Germinal center (tissue), 1 donor: ENCODE data around the gene DTX3.
A peak's percentile ranks its signal among the peaks of the same experiment; 100 is the strongest.

Experiments
- DNase-seq: peaks from one replicate; pipeline ENCODE4 v3.0.0; 2012; ENCODE audit warnings: mixed read lengths, low spot score

Gene DTX3

DNA sequence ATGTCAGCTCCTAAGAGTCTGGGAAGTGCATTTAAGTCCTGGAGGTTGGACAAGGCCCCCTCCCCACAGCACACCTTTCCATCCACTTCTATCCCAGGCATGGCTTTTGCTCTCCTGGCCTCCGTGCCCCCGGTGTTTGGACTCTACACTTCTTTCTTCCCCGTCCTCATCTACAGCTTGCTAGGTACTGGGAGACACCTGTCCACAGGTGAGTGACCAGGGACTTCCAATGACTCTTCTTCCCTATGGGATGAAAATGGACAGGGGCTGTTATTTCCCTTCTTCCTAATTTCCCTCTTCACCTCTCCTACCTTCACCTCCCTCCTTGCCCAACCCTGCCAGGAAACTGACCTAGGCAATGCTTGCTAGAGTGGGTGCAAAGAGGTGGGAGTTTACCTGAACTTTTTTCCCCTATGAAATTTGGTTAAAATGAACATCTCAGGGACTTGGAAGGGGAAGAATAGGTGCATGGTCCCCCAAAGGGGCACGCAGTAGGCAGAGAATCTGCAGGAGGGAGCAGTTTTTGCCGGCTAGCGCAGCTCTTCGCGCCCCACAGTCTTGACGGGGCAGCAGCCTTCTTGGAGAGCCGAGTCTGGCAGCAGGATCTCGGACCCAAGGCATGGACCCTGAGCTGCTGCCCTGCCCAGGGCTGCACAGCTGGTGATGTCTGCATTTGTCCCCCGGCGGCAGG, 15.8 kb downstream of the DTX3 start:
- no peak for DNase-seq

DNA sequence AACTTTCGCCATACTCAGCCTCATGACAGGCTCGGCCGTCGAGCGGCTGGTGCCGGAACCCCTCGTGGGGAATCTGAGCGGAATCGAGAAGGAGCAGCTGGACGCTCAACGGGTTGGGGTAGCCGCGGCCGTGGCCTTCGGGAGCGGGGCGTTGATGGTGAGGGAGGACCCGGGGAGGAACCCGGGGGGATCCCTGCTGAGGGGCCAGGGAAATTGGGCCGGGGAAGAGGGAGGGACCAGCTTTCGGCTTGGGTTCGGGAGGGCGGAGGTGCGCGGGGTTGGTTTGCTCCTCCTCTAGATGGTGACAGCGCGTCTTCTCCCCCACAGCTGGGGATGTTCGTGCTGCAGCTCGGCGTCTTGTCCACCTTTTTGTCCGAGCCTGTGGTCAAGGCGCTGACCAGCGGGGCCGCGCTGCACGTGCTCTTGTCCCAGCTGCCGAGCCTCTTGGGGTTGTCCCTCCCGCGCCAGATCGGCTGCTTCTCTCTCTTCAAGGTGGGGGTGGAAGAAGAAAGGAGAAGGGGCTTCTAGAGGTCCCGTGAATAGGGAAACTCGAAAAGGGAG, 16.4 kb downstream of the DTX3 start:
- DNase-seq, result no peak

DNA sequence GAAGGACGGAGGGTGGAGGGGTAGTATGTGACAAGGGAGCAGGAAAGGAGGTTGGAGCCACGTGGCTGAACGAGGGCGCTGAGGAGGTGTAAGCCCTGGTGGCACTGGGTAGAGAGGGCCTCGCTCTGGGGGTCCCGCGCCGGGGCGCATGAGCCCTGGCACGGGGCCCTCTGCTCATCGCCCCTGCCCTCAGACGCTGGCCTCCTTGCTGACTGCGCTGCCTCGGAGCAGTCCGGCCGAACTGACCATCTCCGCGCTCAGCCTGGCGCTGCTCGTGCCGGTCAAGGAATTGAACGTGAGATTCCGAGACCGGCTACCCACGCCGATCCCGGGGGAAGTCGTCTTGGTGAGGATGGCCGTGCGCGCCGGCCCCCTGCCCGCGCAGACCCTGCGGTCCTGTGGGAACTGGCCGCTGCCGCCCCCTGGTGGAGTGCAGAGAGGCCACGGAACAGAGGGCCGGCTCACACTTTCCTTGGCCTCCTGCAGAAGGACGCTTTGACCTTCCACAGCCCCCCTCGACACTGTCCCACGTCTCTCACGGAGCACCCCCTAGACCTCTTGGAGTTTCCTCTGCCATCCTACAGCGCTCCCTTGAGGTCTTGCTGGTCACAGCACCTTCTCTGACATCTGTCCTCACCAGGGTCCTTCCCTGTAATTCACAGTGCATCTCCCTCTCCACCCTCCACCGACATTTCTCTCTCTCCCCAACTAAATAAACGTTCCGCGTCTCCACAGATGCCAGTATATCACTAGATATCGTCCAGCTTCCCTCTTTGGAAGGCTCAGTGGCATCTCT, 17.1 kb downstream of the DTX3 start:
- peak; percentile 80 for DNase-seq

DNA sequence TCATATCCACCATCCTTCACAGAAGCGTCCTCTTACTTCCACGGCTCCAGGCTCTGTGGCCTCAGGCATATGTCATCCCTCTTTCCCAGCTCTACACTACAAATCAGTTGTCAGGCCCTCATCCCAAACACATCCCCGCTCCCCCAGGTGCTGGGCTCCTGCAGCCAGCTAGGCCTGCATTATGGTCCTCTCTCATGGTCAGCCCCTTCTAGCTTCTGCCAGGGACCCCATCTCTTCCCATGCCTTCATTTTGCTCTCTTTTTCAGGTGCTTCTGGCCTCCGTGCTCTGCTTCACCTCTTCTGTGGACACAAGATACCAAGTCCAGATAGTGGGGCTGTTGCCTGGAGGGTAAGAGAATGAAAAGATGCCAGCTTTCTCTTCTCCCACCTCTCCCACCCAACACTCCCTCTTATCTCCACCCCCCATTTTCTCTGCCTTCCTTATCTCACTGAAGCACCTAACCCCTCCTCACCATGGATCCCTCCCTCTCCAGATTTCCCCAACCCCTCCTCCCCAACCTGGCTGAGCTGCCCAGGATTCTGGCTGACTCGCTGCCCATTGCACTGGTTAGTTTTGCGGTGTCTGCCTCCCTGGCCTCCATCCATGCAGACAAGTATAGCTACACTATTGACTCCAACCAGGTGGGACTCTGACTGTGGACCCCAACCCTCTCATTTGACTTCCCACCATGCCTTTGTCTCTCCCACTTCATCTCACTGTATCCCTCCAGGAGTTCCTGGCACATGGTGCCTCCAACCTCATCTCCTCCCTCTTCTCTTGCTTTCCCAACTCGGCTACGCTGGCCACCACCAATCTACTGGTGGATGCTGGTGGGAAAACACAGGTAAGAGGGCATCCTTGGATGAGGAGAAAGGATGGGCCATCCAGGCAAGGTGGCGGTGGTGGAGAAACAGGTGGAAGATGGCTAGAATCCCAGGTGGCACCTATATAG, 17.9 kb downstream of the DTX3 start:
- DNase-seq, result no peak

DNA sequence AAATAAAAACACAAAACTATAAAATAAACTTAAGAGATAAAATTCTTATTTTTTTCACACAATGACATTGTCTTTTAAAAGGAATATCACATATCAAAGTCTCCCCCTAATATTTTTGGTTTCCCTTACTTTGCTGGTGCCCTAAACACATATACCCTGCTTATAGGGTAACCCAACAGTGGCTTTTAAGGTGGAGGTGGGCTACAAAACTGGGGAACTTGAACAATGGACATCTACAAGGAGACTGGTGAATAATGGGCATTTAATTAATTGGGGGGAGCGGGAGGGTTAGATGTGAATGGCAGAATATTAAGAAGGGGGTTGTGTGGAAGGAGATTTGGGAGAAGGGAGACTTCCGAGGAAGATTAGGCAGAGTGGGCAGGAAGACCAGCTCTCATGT, 18.8 kb downstream of the DTX3 start:
- DNase-seq, result no peak

DNA sequence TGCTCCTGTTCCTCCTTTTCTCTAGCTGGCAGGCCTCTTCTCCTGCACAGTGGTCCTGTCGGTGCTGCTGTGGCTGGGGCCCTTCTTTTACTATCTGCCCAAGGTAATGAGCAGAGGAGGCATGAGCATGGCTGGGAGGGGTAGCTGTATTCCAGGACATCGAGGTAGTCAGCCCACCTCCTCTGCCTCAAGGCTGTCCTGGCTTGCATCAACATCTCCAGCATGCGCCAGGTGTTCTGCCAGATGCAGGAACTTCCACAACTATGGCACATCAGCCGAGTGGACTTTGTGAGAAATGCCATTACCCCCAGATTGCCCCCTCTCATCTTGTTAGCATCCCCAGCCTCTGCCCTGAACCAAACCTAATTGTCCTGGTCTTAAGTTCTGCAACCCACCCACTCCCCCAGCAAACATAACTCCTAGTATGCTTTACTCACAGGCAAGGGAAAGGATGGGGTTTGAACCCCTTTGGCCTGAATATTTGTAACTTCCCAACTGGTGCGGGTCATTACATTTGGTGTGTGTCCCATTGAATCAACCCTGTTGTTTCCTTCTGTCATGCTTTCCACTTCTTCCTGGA, 19.3 kb downstream of the DTX3 start:
- no peak for DNase-seq

DNA sequence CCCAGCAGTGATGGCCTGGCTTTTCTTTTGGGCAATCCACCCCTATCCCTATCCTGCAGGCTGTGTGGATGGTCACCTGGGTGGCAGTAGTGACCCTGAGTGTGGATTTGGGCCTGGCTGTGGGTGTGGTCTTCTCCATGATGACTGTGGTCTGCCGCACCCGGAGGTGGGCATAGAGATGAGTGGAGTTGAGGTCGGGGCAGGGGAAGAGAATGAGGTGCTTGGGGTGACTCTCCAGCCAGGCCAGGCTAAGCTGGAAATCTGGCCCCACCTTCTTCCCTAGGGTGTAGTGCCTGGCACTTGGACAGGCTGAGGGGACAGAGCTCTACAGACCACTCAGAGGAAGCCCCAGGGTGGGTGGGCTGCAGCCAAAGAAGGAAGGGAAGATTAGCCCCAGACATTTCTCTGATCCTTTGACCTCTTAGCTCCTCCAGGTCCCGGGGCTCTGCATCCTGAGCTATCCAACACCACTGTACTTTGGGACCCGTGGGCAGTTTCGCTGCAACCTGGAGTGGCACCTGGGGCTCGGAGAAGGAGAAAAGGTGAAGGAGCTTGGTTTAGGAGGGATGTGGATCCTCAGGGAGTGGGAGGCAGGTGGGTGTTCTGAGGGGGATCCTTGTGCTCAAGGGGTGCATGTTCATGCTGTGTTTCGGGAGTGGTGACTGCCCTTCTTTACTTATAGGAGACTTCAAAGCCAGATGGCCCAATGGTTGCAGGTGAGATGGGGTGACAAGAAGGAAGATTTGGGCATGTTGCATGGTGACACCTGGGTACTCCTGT, 20.0 kb downstream of the DTX3 start:
- DNase-seq, result no peak

DNA sequence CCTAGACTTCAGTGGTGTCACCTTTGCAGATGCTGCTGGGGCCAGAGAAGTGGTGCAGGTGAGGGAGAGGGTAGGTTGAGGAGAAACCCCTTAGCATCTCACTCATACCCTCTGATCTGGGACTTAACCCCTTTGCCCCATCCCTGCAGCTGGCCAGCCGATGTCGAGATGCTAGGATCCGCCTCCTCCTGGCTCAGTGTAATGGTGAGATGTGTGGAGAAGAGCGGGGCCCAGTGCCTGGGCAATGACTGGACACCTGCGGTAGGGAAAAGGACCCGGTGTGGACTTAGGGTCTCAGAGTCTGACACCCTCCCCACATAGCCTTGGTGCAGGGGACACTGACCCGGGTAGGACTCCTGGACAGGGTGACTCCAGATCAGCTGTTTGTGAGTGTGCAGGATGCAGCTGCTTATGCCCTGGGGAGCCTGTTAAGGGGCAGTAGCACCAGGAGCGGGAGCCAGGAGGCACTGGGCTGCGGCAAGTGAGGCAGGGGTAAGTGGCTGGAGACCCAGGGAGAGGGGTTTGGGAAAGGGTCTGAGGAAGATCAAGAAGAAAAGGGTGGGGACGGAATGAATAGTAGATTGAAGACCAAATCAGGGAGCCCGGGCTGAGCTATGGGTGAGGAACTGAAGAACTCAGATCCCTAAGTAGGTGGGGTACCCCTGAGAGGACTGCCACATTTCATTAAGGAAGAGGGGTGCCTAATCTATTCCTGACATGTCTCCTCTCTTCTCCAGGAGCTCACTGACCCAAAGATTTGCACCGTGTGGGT, 20.8 kb downstream of the DTX3 start:
- no peak for DNase-seq

DNA sequence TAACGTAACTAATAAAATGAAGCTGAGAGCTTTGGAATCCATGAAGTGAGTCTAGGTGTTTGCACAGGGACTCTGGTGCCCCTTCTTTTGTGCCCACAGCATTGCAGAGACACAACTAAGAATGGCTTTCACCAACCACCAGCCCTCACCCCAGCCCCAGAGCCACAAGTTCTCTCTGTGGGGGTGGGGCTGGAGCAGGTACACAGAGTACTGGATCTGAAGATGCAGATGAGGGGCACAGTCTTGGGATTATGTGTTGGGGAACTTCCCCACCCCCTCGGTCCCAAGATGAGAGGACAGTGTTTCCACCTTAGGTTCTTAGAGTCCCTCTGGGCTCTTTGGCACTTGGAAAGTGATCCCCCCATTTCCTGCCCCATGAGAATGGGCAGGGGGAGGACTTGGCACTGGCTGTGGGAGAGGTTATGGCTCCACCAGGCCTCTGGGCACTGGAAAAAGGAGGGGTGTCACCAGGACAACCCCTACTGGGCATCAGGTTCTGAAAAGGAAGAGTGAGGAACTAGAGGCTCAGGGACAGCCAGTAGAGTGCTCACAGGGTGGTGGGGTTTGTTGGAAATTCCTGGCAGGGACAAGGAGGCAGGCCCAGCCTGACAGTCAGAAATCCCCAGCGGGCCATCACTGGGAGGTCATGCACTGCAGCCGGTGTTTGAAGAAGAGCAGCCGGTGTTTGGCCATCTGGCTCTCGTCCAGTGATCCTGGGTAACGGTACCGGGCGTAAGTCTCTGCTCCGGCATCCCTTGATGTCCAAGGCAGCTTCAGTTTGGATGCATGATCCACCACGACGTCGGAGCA, 21.7 kb downstream of the DTX3 start:
- no peak for DNase-seq

DNA sequence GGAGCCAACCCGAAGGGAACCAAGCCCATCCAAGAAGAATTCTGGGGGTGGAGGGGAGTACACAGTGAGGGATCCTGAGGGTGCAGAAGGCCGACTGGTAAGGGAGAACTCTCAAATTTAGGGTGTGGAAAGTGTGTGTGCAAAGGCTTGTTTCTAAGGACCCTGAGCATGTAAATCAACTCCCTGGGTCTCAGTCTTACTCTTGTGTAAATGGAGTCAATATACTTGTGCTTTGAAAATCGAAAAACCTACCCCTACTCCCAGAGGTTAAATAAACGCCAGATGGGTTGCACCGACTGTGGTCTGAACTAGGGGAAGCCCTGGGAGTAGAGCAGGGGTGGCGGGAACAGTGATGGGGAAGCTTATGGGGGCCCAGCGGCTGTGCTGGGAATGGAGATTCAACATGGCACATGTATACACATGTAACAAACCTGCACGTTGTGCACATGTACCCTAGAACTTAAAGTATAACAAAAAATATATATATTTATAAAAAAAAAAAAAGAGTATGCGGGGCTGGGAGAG, 22.4 kb downstream of the DTX3 start:
- no peak for DNase-seq

DNA sequence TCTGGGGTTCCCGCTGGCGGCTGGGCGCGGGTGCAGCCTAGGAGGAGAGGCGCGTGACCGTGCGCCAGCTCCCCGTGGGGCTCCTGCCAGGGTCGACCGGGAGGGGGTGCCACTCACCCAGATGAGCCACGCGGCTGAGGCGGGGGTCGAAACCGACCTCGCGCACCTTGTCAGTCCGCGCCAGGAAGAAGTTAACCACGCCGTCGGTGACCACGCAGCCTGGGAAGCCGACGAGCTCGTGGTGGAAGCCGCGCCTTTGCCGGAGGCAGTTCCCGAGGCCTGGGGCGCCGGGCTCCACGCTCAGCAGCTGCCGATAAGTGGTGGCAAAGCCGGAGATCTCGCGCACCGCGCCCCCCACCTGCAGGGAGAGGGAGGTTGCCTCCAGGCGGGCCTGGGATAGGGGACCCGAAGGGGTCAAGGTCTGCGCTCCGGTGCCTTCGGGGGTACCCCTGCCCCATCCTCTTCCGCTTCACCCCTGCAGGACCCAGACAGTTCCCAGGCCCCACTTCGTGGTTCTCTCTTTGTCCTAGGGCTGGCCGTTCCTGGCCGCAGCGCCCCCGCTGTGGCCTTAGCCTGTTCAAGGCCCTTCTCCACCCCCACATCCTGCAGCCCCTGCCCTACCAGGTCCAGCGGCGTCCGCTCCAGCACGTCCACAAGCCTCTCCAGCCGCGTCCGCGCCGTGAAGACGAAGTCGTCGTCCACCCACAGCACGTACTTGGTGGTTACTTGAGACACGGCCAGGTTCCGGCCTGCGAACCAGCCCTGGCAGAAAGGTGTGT, 23.1 kb downstream of the DTX3 start:
- no peak for DNase-seq

DNA sequence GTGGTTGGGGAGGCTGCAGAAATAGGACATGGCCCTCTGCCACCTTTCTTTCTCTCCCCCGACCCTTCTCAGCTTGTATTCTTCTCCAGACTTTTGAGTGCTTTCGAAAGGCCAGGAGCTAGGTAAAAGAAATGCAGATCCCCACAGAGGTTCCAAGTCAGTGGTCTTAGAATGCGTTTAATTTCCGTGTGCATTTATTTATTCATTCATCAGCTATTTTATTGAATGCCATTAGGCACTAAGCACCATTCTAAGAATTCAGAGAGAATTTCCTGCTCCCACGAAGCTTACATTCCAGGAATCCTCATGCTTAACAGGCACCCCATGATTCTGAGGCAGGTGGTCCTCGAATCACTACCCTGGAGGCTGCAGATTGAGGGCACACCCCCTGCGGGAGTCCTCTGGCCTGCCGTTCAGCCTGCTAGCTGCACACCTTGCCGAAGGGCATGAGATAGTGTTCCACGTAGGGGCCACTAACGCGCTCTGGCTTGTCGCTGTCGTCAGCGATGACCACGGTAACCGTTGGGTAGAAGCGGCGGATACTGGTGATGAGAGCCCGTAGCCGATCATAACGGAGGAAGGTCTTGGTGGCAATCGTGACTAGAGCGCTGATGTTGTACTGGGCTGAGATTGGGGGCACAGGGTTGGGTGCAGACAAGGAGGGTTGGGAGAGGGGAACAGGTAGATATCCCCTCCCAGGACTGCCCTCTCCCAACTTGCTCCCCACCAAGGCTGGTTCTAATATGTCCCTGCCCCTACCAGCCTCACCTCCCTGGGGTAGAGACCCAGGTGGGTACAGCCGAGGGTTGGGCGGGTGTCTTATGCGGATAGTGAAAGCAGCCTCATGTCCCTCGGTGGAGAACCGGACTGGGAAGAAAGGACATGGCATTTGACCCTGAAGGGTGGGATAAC, 23.9 kb downstream of the DTX3 start:
- no peak for DNase-seq

DNA sequence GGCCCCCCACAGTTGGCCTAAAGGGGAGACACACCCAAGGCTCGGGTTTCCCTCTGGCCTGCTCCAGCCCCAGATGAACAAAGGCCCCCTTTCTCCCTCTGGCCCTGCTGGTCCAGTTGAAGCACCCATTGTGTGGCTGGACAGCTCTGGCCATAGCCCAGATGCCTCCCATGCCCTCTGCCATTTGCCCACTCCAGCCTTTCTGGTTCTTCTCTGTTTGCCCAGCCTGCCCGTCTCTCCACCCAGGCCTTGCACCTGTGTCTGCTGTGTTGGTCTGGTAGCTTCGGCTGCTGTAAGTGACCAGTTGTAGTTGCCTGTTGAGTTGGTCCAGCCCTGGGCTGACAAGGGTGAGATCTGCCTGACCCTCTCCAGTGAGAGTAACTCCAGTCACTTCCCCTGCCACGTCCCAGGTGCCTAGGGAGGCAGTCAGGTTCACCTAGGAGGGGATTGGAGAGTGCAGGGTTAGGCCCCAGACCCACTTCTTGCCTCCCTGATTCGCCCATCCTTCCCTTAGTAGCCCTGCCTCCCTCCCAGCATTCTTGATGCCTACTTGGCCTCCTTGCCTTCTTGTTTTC, 25.4 kb downstream of the DTX3 start:
- peak; percentile 1 for DNase-seq

DNA sequence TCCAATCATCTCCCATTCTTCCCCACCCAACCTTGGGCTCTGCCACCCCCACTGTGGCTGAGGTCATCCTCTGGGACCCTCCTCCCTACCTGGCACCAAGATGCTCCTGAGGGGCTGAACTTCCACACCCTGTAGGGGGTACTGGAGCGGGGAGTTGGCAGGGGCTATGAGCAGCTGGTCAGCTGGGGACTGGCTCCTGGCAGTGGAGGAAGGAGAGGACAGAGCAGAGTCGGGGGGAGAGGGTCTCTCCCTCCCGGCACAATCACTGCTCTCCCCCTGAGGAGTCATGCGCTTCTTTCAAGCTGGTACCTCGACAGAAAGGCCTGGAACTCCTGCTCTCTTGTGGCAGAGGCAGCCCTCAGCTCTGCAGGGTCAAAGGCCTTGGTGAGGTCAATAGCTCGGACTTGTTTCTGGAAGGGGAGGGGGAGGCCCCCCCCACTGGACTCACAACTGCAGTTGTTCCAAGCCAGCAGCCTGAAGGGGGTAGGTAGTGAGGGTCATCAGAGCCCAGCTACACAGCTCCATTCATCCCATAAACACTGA, 26.3 kb downstream of the DTX3 start:
- DNase-seq, result peak; percentile 1

DNA sequence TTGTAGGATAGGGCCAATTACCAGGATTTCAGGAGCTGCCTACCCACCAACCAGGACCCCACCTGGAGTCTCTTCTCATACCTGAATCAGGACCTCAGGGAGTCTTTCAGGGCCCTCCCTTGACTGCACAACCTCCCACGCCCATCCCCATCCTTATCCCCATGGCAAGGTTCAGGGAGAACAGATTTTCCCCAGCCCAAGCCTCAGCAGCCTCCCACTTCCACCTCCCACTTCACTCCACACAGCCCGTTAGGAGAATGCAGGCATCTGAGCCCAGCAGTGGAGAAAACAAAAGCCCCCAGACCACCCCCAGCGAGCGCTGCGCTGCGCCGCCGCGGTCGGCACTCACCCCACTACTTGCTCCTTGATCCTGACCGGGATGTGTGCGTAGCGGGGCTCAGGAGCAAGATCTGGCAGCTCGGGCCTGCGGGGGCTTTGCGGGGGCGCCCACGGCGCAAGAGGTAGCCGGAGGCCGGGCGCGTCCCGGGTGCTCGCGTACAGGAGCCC, 27.0 kb downstream of the DTX3 start:
- peak; percentile 2 for DNase-seq
